Activated naive CD4-positive, alpha-beta T cell treated with anti-CD3 and anti-CD28 coated beads for 36 hours (primary cell): ENCODE results near the gene RBFOX1. TPM values are rescaled to one million over a fixed set of nuclear protein-coding genes. Genes with fewer than 3 reads are reported as not detected.

Experiments
- CTCF ChIA-PET: fragments of 350-600 bp; sonication (Branson Sonifier 250); formaldehyde crosslinking; loops from one replicate; lab custom pipeline; 2021; ENCODE audit warnings: antibody characterized with exemption; lab: Charles Lee
- DNase-seq: peaks from one replicate; pipeline ENCODE4 v3.0.0-alpha.2; 2020
- H3K27ac Mint-ChIP-seq: one replicate; pipeline ENCODE4 v1.8.0; 2021; ENCODE audit warnings: mild to moderate bottlenecking, mixed read lengths
- H3K27me3 Mint-ChIP-seq: one replicate; pipeline ENCODE4 v1.8.0; 2021; ENCODE audit warnings: low read depth, mixed read lengths
- H3K36me3 Mint-ChIP-seq: one replicate; pipeline ENCODE4 v1.8.0; 2021; ENCODE audit warnings: low read depth, mixed read lengths
- H3K4me1 Mint-ChIP-seq: one replicate; pipeline ENCODE4 v1.8.0; 2021; ENCODE audit warnings: low read depth, mixed read lengths
- H3K4me3 Mint-ChIP-seq: one replicate; pipeline ENCODE4 v1.8.0; 2021; ENCODE audit warnings: mild to moderate bottlenecking, moderate library complexity, mixed read lengths
- H3K9me3 Mint-ChIP-seq: one replicate; pipeline ENCODE4 v1.8.0; 2021; ENCODE audit warnings: mixed read lengths
- intact Hi-C: fragments of 100-400 bp; cut with micrococcal nuclease; formaldehyde crosslinking; loops from one replicate; pipeline ENCODE4 v1.15.1; 2023
- total RNA-seq, 2 experiments: library from RNA; stranded (reverse); gene quantifications; one replicate each; pipeline ENCODE4 v1.2.3, GENCODE V29; 2021

The RBFOX1 gene
- total RNA-seq, 2 experiments from 2014 or later: not detected

DNA sequence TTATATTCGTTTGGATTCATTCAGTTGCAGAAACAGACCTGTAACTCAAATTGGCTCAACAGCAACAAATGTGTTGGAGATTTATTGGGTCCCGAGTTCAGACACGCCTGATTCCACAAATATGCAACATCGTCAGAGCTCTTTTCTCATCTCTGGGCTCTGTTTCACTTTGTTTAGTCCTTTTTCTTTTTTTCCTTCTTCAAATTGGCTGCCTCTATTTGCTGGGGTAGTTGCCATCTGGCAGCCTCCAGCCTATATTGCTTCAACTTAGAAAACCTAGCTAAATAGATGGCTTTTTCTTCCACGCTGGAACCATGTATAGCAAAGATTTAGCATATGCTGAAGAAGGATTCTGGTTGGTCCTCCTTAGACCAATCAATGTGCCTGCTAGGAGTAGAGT lies 398.5 kb downstream of the RBFOX1 start:
- CTCF ChIA-PET: no interaction called here
- H3K4me1 Mint-ChIP-seq: no peaks in the 10 kb centered on the region
- no peaks in the 10 kb centered on the region for H3K36me3 Mint-ChIP-seq
- H3K4me3 Mint-ChIP-seq: no peak overlapping the region
- intact Hi-C loops: no loop called here
- peaks cover 8% of the 10 kb centered on the region for H3K9me3 Mint-ChIP-seq
- H3K27ac Mint-ChIP-seq: no peak overlapping the region
- no peak for DNase-seq
- no peaks in the 10 kb centered on the region for H3K27me3 Mint-ChIP-seq

DNA sequence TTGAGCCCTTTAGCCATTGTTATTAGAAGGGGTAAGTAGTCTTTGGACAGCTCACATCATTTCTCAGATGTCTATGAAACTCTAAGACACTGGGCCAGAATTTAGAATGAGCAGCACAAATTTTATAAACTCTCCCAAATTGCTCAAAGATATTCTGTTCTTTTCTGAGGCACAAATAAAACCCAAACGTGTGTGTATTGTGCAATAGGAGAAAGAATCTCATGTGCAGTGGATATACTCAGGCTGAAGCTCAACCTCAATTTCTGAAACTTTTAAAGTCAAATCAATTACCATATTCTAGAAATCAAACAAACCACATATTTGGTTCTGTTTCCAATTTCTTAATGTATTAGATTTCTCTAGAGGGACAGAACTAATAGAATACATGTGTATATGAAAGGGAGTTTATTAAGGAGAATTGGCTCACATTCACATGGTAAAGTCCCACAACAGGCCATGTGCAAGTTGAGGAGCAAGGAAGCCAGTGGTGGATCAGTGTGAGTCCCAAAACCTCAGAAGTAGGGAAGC lies 403.6 kb downstream of the RBFOX1 start:
- Mint-ChIP-seq H3K27ac (no peak overlapping the region), H3K36me3 (no peaks in the 10 kb centered on the region), H3K9me3 (peaks cover 8% of the 10 kb centered on the region), H3K4me1 (no peaks in the 10 kb centered on the region), H3K27me3 (no peaks in the 10 kb centered on the region), H3K4me3 (no peak overlapping the region)
- DNase-seq: no peak
- CTCF ChIA-PET: no interaction called here
- intact Hi-C loops: no loop called here

GRCh38 chr16:7742626-7743025 lies 410.0 kb downstream of the RBFOX1 start:
- Mint-ChIP-seq H3K4me3 (no peak overlapping the region), H3K9me3 (peaks cover 8% of the 10 kb centered on the region), H3K27ac (no peak overlapping the region), H3K4me1 (no peaks in the 10 kb centered on the region), H3K36me3 (no peaks in the 10 kb centered on the region), H3K27me3 (no peaks in the 10 kb centered on the region)
- DNase-seq: no peak
- CTCF ChIA-PET: no interaction called here
- intact Hi-C loops: no loop called here

DNA sequence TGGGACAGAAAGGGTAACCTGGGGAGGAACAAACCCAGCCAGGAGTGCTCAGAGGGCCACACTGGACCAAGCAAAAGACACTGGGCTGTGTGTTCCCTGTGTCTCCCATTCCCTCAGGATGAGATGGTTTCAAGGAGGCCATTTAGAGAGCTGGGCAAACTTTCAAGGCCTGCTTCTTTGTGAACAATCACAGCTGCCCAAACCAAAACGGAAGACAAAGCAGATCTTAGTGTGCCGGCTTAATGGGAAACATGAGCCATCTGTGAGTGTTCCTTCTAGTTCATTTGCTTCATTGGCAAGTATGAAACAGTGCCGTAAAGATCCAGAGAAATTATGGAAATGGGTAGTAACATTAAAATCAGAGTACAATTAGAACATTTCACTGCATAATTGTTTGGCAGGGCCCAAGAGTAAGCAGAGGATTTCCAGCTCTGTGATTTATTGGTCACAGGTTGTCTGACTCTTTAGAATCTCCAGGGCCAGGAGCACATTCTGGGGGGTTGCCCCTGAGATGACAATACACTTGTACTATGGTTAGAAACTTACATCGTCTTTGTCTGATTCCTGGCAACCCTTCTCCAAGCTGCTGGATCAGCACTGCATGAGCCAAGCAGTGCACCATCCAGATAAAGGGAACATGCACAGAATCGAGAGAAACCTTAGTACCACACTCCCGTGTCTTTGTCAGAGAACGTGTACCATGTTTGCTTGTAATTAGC lies 412.1 kb downstream of the RBFOX1 start:
- Mint-ChIP-seq H3K9me3 (peaks cover 8% of the 10 kb centered on the region), H3K27me3 (no peaks in the 10 kb centered on the region), H3K4me3 (no peak overlapping the region), H3K36me3 (no peaks in the 10 kb centered on the region), H3K27ac (no peak overlapping the region), H3K4me1 (no peaks in the 10 kb centered on the region)
- CTCF ChIA-PET: no interaction called here
- no peak for DNase-seq
- intact Hi-C loops: no loop called here

GRCh38 chr16:7745276-7745675 lies 412.6 kb downstream of the RBFOX1 start:
- H3K4me3 Mint-ChIP-seq: no peak overlapping the region
- H3K4me1 Mint-ChIP-seq: no peaks in the 10 kb centered on the region
- no peak for DNase-seq
- H3K9me3 Mint-ChIP-seq: peaks cover 5% of the 10 kb centered on the region
- CTCF ChIA-PET: no interaction called here
- no peaks in the 10 kb centered on the region for H3K27me3 Mint-ChIP-seq
- intact Hi-C loops: no loop called here
- no peaks in the 10 kb centered on the region for H3K36me3 Mint-ChIP-seq
- no peak overlapping the region for H3K27ac Mint-ChIP-seq

GRCh38 chr16:7746941-7747340 lies 414.3 kb downstream of the RBFOX1 start:
- no peaks in the 10 kb centered on the region for H3K27me3 Mint-ChIP-seq
- DNase-seq: no peak
- H3K9me3 Mint-ChIP-seq: peaks cover 5% of the 10 kb centered on the region
- CTCF ChIA-PET: no interaction called here
- intact Hi-C loops: no loop called here
- no peak overlapping the region for H3K27ac Mint-ChIP-seq
- H3K4me1 Mint-ChIP-seq: no peaks in the 10 kb centered on the region
- no peak overlapping the region for H3K4me3 Mint-ChIP-seq
- H3K36me3 Mint-ChIP-seq: no peaks in the 10 kb centered on the region

DNA sequence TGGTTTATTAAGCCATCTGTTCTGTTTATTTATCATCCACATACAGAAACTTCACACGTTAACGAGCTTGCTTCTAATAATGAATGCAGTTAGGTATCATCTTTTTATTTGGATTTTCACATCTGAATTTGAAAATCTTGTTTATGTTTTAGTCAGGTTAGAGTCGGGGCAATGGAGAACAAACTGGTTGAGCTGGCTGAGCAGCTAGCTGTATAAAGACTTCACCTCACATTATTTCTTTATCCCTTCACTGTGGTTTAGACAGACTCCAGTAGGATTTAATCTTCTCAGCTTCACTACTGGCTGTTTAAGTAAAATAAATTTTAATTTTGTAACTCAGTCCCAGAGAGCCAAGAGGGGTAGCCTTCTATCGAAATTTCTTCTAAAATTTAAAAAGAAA lies 415.9 kb downstream of the RBFOX1 start:
- Mint-ChIP-seq H3K27ac (no peak overlapping the region), H3K4me3 (no peak overlapping the region)

DNA sequence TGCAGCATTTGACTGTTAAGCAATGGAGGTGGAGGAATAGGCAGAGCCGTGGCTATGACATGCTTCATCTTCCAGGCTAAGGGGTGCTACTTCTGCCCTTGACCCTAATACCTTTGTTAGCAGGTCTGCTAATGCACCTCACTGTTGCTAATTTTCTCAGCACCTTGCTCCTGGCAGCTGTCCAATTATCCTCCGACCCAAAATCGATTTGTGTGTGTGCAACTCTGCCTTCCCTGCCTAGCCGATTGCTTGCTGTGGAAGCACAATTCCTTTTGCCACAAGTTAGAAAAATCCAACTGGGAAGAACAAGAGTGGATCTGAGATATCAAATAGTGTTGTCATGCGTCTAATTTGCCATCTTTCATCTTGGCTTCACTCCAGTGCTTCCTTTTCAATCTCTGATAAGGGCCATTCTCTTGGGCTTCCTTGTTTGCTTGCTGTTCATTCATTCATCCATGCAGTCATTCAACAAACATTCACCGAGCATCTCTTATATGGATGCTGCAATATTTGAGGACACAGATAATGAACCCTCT lies 422.8 kb downstream of the RBFOX1 start:
- CTCF ChIA-PET: no interaction called here
- intact Hi-C loops: no loop called here
- Mint-ChIP-seq H3K36me3 (no peaks in the 10 kb centered on the region), H3K4me1 (no peaks in the 10 kb centered on the region), H3K27me3 (no peaks in the 10 kb centered on the region), H3K9me3 (no peaks in the 10 kb centered on the region), H3K27ac (no peak overlapping the region), H3K4me3 (no peak overlapping the region)
- no peak for DNase-seq

More for the DNA sequence above, 415.9 kb downstream of the RBFOX1 start:
- no peaks in the 10 kb centered on the region for H3K4me1 Mint-ChIP-seq
- H3K36me3 Mint-ChIP-seq: no peaks in the 10 kb centered on the region
- H3K27me3 Mint-ChIP-seq: no peaks in the 10 kb centered on the region
- intact Hi-C loops: no loop called here
- CTCF ChIA-PET: no interaction called here
- H3K9me3 Mint-ChIP-seq: peaks cover 5% of the 10 kb centered on the region
- DNase-seq: no peak
